LNCaP clone FGC (cell line): ENCODE data around the gene MED15.

ENCODE experiments used
- DNase-seq: peaks from one replicate; pipeline ENCODE4 v3.0.0-alpha.2; 2011; ENCODE audit warnings: low read depth
- H3K4me3 ChIP-seq: 2 replicates; pipeline ENCODE4 v1.5.1; 2011; ENCODE audit warnings: mild to moderate bottlenecking, low read depth, low read length, control low read depth
- CTCF ChIP-seq: IDR thresholded peaks from 2 replicates; pipeline ENCODE4 v1.5.1; 2012; ENCODE audit warnings: mild to moderate bottlenecking; ENCODE audit not compliant: control insufficient read depth, insufficient read depth; ENCODE audit errors: extremely low read depth

Gene MED15

GRCh38 chr22:20578192-20578591, 70.8 kb downstream of the MED15 start:
- no peak for DNase-seq
- no peak for TF ChIP-seq CTCF
- H3K4me3 ChIP-seq: no peak overlapping the region

GRCh38 chr22:20578707-20579106, 71.3 kb downstream of the MED15 start:
- DNase-seq: no peak
- TF ChIP-seq CTCF: no peak
- H3K4me3 ChIP-seq: no peak overlapping the region

- DNase-seq: no peak
- H3K4me3 ChIP-seq: no peak overlapping the region
- TF ChIP-seq CTCF: no peak
Measured at GRCh38 chr22:20579273-20580120, 72.1 kb downstream of the MED15 start.

GRCh38 chr22:20580179-20580578, 72.8 kb downstream of the MED15 start:
- no peak for DNase-seq
- no peak for TF ChIP-seq CTCF
- no peak overlapping the region for H3K4me3 ChIP-seq

- H3K4me3 ChIP-seq: no peak overlapping the region
- TF ChIP-seq CTCF: no peak
- no peak for DNase-seq
Measured at GRCh38 chr22:20580611-20581502, 73.4 kb downstream of the MED15 start.

GRCh38 chr22:20581503-20582170, 74.2 kb downstream of the MED15 start:
- H3K4me3 ChIP-seq: no peak overlapping the region
- no peak for DNase-seq
- TF ChIP-seq CTCF: no peak
